Fibroblast of lung (primary cell): ENCODE measurements around the gene F3. TPM values are rescaled to one million over a fixed set of nuclear protein-coding genes. Genes with fewer than 3 reads are reported as not detected.

ENCODE experiments used
- DNase-seq, 2 donors: peaks; one replicate each; pipeline versions ENCODE4 v3.0.0 to v3.0.0-alpha.2; 2010; ENCODE audit warnings: low read depth in 2 of 2
- H2AFZ ChIP-seq: 2 replicates; pipeline ENCODE4 v1.5.1; 2012; ENCODE audit warnings: low read length, control low read depth, inconsistent platforms
- H3K27ac ChIP-seq: 2 replicates; pipeline ENCODE4 v1.5.1; 2011; ENCODE audit warnings: low read length, control low read depth; ENCODE audit not compliant: insufficient read depth
- H3K27me3 ChIP-seq: 2 replicates; pipeline ENCODE4 v1.5.1; 2011; ENCODE audit warnings: mild to moderate bottlenecking, low read length; ENCODE audit not compliant: control insufficient read depth, insufficient read depth
- H3K36me3 ChIP-seq: 2 replicates; pipeline ENCODE4 v1.5.1; 2011; ENCODE audit warnings: low read length; ENCODE audit not compliant: control insufficient read depth, insufficient read depth
- H3K4me1 ChIP-seq: 2 replicates; pipeline ENCODE4 v1.5.1; 2011; ENCODE audit warnings: low read length; ENCODE audit not compliant: control insufficient read depth, insufficient read depth; ENCODE audit errors: extremely low read depth
- H3K4me2 ChIP-seq: 2 replicates; pipeline ENCODE4 v1.5.1; 2011; ENCODE audit warnings: low read length, control low read depth; ENCODE audit not compliant: insufficient read depth; ENCODE audit errors: extremely low read depth
- H3K4me3 ChIP-seq, 4 experiments: fragments of 200-600 bp in 1 of 4; sonication (generic) in 1 of 4; replicated peaks in 1 of 4; 2 replicates each; pipeline ENCODE4 v1.5.1; 2011 to 2016; ENCODE audit warnings: low read length in 4 of 4, low read depth in 3 of 4, mild to moderate bottlenecking in 3 of 4, control low read depth in 2 of 4, inconsistent platforms in 1 of 4, mixed read lengths in 1 of 4; ENCODE audit not compliant: insufficient read depth in 1 of 4; ENCODE audit errors: control extremely low read depth in 1 of 4
- H3K79me2 ChIP-seq: 2 replicates; pipeline ENCODE4 v1.5.1; 2012; ENCODE audit warnings: mild to moderate bottlenecking, low read length, inconsistent platforms; ENCODE audit not compliant: control insufficient read depth, insufficient read depth
- H3K9ac ChIP-seq: 2 replicates; pipeline ENCODE4 v1.5.1; 2011; ENCODE audit warnings: mild to moderate bottlenecking, low read length, control low read depth; ENCODE audit not compliant: insufficient read depth
- H3K9me3 ChIP-seq: 2 replicates; pipeline ENCODE4 v1.5.1; 2012; ENCODE audit warnings: low read depth, low read length; ENCODE audit not compliant: control insufficient read depth, insufficient read depth
- H4K20me1 ChIP-seq: 2 replicates; pipeline ENCODE4 v1.5.1; 2011; ENCODE audit warnings: low read length; ENCODE audit not compliant: control insufficient read depth, insufficient read depth; ENCODE audit errors: extremely low read depth
- CTCF ChIP-seq, 2 donors: IDR thresholded peaks in 1 of 2; conservative IDR thresholded peaks in 1 of 2; 1 replicate in 1 of 2; 2 replicates in 1 of 2; pipeline ENCODE4 v1.5.1; 2011 to 2012; ENCODE audit warnings: low read length in 2 of 2, control low read depth in 1 of 2, inconsistent platforms in 1 of 2, low read depth in 1 of 2, mild to moderate bottlenecking in 1 of 2
- EZH2 ChIP-seq: IDR thresholded peaks from 2 replicates; pipeline ENCODE4 v1.5.1; 2012; ENCODE audit warnings: low read length, control low read depth, mild to moderate bottlenecking; ENCODE audit errors: missing control alignments
- polyA plus RNA-seq, 2 donors: library from polyadenylated mRNA; depleted of rRNA in 1 of 2; stranded (reverse) in 1 of 2; unstranded in 1 of 2; fragments of >200 nt; gene quantifications; 2 replicates each; pipeline ENCODE4 v1.2.1, GENCODE V29; 2011 to 2012; ENCODE audit warnings: missing spikeins in 1 of 2
- total RNA-seq: library from RNA; depleted of rRNA; stranded (reverse); fragments of >200 nt; gene quantifications from 2 replicates; pipeline ENCODE4 v1.2.1, GENCODE V29; 2014

Gene F3
- total and polyA plus RNA-seq, 2 donors (not counting 1 experiment from before 2014, with no cell fraction given) = 234 to 400 TPM

GRCh38 chr1:94481473-94481933, 60.1 kb downstream of the F3 start:
- peak; percentile 64 to 76 for DNase-seq
- no peak overlapping the region for H3K27ac ChIP-seq
- no peak overlapping the region for H3K4me3 ChIP-seq
- no peaks in the 10 kb centered on the region for H3K9me3 ChIP-seq
- TF ChIP-seq CTCF (conservative IDR thresholded peaks at IDR 0.05 in 1 of 2, IDR thresholded peaks at IDR 0.05 in 1 of 2; ENCODE audit: low read depth in 1 of 2, low read length in 2 of 2) = peak; percentile 88 to 89
- no peak for TF ChIP-seq EZH2
- H2AFZ ChIP-seq = no peak overlapping the region
- no peaks in the 10 kb centered on the region for H3K79me2 ChIP-seq
- no peak overlapping the region for H3K4me2 ChIP-seq
- H3K27me3 ChIP-seq = no peaks in the 10 kb centered on the region
- H3K9ac ChIP-seq = no peak overlapping the region
- no peaks in the 10 kb centered on the region for H4K20me1 ChIP-seq
- H3K36me3 ChIP-seq = no peaks in the 10 kb centered on the region
- no peaks in the 10 kb centered on the region for H3K4me1 ChIP-seq

GRCh38 chr1:94479682-94480081, 61.9 kb downstream of the F3 start:
- Histone ChIP-seq H3K9ac (no peak overlapping the region), H3K27me3 (no peaks in the 10 kb centered on the region), H3K36me3 (no peaks in the 10 kb centered on the region), H3K4me1 (no peaks in the 10 kb centered on the region), H3K4me3 (no peak overlapping the region), H3K27ac (no peak overlapping the region), H3K4me2 (no peak overlapping the region), H2AFZ (no peak overlapping the region), H3K9me3 (no peaks in the 10 kb centered on the region), H3K79me2 (no peaks in the 10 kb centered on the region), H4K20me1 (no peaks in the 10 kb centered on the region)
- no peak for DNase-seq
- no peak for TF ChIP-seq EZH2
- no peak for TF ChIP-seq CTCF (conservative IDR thresholded peaks at IDR 0.05 in 1 of 2, IDR thresholded peaks at IDR 0.05 in 1 of 2; ENCODE audit: low read depth in 1 of 2, low read length in 2 of 2)

Other genes starting within 250 kb of the F3 start
- gene ABCD3, start 123.4 kb downstream of the F3 start, total RNA-seq = 34.0 and 34.4 TPM in 2 replicates
- 23.9 and 26.4 TPM in 2 replicates for gene ABCD3, start 123.4 kb downstream of the F3 start, polyA plus RNA-seq